Body of pancreas (tissue), 4 donors: ENCODE results near the gene KCNRG. TPM values are rescaled to one million over a fixed set of nuclear protein-coding genes. Genes with fewer than 3 reads are reported as not detected.
A peak's percentile ranks its signal among the peaks of the same experiment; 100 is the strongest.

Source experiments
- ATAC-seq: fragments of 150-250 bp; one replicate; pipeline ENCODE4 v1.9.1; 2016
- DNase-seq, 4 donors: peaks; one replicate each; pipeline ENCODE4 v3.0.0-alpha.2; 2019
- H3K27ac ChIP-seq, 4 donors: fragments of 200-600 bp; sonication (generic); 1 replicate in 3 of 4; 2 replicates in 1 of 4; pipeline versions ENCODE4 v1.5.1 to v1.6.1; 2016 to 2019; ENCODE audit warnings: mild to moderate bottlenecking in 1 of 4, mixed read lengths in 1 of 4, moderate library complexity in 1 of 4
- H3K27me3 ChIP-seq, 2 donors: fragments of 200-600 bp; sonication (generic); one replicate each; pipeline ENCODE4 v1.6.0; 2016; ENCODE audit warnings: mild to moderate bottlenecking in 1 of 2
- H3K36me3 ChIP-seq, 2 donors: fragments of 200-600 bp; sonication (generic); replicated peaks in 1 of 2; 2 replicates each; pipeline ENCODE4 v1.5.1; 2016; ENCODE audit warnings: low read depth in 2 of 2; ENCODE audit not compliant: insufficient read depth in 1 of 2
- H3K4me1 ChIP-seq: fragments of 200-600 bp; sonication (generic); one replicate; pipeline ENCODE4 v1.6.0; 2016
- H3K4me3 ChIP-seq, 2 donors: fragments of 200-600 bp; sonication (generic); 1 replicate in 1 of 2; 2 replicates in 1 of 2; pipeline ENCODE4 v1.5.1; 2016 to 2019
- H3K9me3 ChIP-seq, 3 donors: fragments of 200-600 bp; sonication (generic); 1 replicate in 2 of 3; 2 replicates in 1 of 3; pipeline ENCODE4 v1.5.1; 2016
- CTCF ChIP-seq, 7 experiments: fragments of 450-650 bp in 4 of 7; fragments of 200-600 bp in 3 of 7; sonication (generic) in 3 of 7; IDR thresholded peaks; one replicate each; pipeline ENCODE4 v1.5.1; 2016 to 2019; ENCODE audit warnings: antibody characterized with exemption in 7 of 7
- POLR2A ChIP-seq, 3 donors: fragments of 450-650 bp; IDR thresholded peaks; one replicate each; pipeline ENCODE4 v1.6.1; 2016; ENCODE audit warnings: antibody characterized with exemption in 3 of 3, mild to moderate bottlenecking in 2 of 3
- WGBS, 2 donors: methylation state at CpG; one replicate each; pipeline ENCODE4 v1.1.5; 2017; 5-methylcytosine and 5-hydroxymethylcytosine counted together
- intact Hi-C: fragments of 100-400 bp; cut with DNase I; formaldehyde crosslinking; loops from one replicate; pipeline ENCODE4 v1.15.1; 2023
- total RNA-seq, 2 donors: library from RNA; depleted of rRNA; stranded (reverse); fragments of >200 nt; gene quantifications; one replicate each; pipeline ENCODE4 v1.1.0, GENCODE V29; 2016

KCNRG gene
- total RNA-seq, 2 donors from 2014 or later = 0.78 TPM; not detected in 1

GRCh38 chr13:49993111-49993510 is 22.1 kb upstream of the KCNRG start:
- no peak for ATAC-seq
- no peak for TF ChIP-seq POLR2A (IDR thresholded peaks at IDR 0.05)
- no peak for TF ChIP-seq CTCF (IDR thresholded peaks at IDR 0.05)
- intact Hi-C loops = no loop called here

GRCh38 chr13:49993666-49994065 is 21.6 kb upstream of the KCNRG start:
- Histone ChIP-seq H3K27me3 (no peaks in the 10 kb centered on the region), H3K4me3 (no peak overlapping the region), H3K4me1 (peaks cover 15% of the 10 kb centered on the region), H3K27ac (no peak overlapping the region), H3K36me3 (no peaks in the 10 kb centered on the region), H3K9me3 (no peaks in the 10 kb centered on the region)
- WGBS, 2 donors = 74 to 80% methylated on average over 5 of the region's 5 CpGs
- intact Hi-C loops = no loop called here
- TF ChIP-seq CTCF (IDR thresholded peaks at IDR 0.05) = no peak
- TF ChIP-seq POLR2A (IDR thresholded peaks at IDR 0.05) = no peak
- DNase-seq (no peak), ATAC-seq (no peak)

More at GRCh38 chr13:49993111-49993510, 22.1 kb upstream of the KCNRG start:
- Histone ChIP-seq H3K4me1 (peaks cover 10% of the 10 kb centered on the region), H3K27ac (no peak overlapping the region), H3K27me3 (no peaks in the 10 kb centered on the region), H3K9me3 (no peaks in the 10 kb centered on the region), H3K4me3 (no peak overlapping the region), H3K36me3 (no peaks in the 10 kb centered on the region)
- DNase-seq = no peak

- H3K4me3 ChIP-seq = peak overlapping the region in 1 of 2 donors; percentile 96
- intact Hi-C loops = no loop called here
- 44 to 57% methylated on average over 14 of the region's 14 CpGs for WGBS, 2 donors
- H3K9me3 ChIP-seq = no peaks in the 10 kb centered on the region
- peak overlapping the region in 3 of 4 donors; percentile 97 to 100 (median 99) for H3K27ac ChIP-seq
- peaks cover 33% of the 10 kb centered on the region for H3K4me1 ChIP-seq
- no peak for TF ChIP-seq CTCF (IDR thresholded peaks at IDR 0.05)
- TF ChIP-seq POLR2A (IDR thresholded peaks at IDR 0.05) = no peak
- DNase-seq (peak in 1 of 4 donors; percentile 22), ATAC-seq (no peak)
- H3K27me3 ChIP-seq = no peaks in the 10 kb centered on the region
- H3K36me3 ChIP-seq = no peaks in the 10 kb centered on the region
Observed at GRCh38 chr13:49995625-49996101, 19.6 kb upstream of the KCNRG start.

- DNase-seq (peak; percentile 93 to 95 (median 94)), ATAC-seq (peak; percentile 87)
- H3K9me3 ChIP-seq = no peaks in the 10 kb centered on the region
- no peaks in the 10 kb centered on the region for H3K27me3 ChIP-seq
- WGBS, 2 donors = 0 to 1% methylated on average over 22 to 58 of the region's 68 CpGs
- H3K4me3 ChIP-seq = peak overlapping the region; percentile 76 to 96
- H3K36me3 ChIP-seq = no peaks in the 10 kb centered on the region
- peak overlapping the region; percentile 84 to 100 (median 98) for H3K27ac ChIP-seq
- intact Hi-C loops = no loop called here
- TF ChIP-seq POLR2A (IDR thresholded peaks at IDR 0.05) (peak; percentile 65 to 78 (median 73)), CTCF (IDR thresholded peaks at IDR 0.05) (peak in 2 of 7 experiments; percentile 2 to 7)
- peaks cover 39% of the 10 kb centered on the region for H3K4me1 ChIP-seq
Observed at GRCh38 chr13:49996161-49996915, 18.9 kb upstream of the KCNRG start.
